ENCODE data around the gene TM6SF1.

DNA sequence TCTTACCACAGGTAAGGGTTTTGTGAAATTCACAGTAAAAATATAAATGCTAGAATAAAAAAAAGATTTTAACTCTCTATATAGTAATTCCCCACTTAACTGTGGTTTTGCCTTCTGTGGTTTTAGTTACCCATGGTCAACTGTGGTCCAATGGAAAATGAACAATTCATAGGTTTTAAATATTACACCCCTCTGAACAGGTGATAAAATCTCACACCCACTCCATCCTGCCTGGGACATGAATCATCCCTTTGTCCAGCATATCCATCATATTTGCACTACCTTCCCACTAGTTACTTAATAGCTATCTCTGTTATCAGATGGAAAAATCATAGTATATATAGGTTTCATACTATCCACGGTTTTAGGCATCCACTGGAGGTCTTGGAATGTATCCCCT is 50.9 kb downstream of the TM6SF1 start:
- TF ChIP-seq, protein P1, sequence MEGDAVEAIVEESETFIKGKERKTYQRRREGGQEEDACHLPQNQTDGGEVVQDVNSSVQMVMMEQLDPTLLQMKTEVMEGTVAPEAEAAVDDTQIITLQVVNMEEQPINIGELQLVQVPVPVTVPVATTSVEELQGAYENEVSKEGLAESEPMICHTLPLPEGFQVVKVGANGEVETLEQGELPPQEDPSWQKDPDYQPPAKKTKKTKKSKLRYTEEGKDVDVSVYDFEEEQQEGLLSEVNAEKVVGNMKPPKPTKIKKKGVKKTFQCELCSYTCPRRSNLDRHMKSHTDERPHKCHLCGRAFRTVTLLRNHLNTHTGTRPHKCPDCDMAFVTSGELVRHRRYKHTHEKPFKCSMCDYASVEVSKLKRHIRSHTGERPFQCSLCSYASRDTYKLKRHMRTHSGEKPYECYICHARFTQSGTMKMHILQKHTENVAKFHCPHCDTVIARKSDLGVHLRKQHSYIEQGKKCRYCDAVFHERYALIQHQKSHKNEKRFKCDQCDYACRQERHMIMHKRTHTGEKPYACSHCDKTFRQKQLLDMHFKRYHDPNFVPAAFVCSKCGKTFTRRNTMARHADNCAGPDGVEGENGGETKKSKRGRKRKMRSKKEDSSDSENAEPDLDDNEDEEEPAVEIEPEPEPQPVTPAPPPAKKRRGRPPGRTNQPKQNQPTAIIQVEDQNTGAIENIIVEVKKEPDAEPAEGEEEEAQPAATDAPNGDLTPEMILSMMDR (conservative IDR thresholded peaks at IDR 0.05 in 1 of 2, IDR thresholded peaks at IDR 0.05 in 1 of 2; ENCODE audit: extremely low read depth in 1 of 2, insufficient read depth in 1 of 2, low read depth in 1 of 2, low read length in 2 of 2): no peak
- no peak for TF ChIP-seq EZH2 (IDR thresholded peaks at IDR 0.05; ENCODE audit: borderline replicate concordance, low read length)

All from mammary epithelial cell (primary cell).